Measurements from ENCODE around the gene SDHD. TPM values are rescaled to one million over a fixed set of nuclear protein-coding genes. Genes with fewer than 3 reads are reported as not detected.

The SDHD gene
- total RNA-seq, 1 donor from 2014 or later, result 121 TPM

DNA sequence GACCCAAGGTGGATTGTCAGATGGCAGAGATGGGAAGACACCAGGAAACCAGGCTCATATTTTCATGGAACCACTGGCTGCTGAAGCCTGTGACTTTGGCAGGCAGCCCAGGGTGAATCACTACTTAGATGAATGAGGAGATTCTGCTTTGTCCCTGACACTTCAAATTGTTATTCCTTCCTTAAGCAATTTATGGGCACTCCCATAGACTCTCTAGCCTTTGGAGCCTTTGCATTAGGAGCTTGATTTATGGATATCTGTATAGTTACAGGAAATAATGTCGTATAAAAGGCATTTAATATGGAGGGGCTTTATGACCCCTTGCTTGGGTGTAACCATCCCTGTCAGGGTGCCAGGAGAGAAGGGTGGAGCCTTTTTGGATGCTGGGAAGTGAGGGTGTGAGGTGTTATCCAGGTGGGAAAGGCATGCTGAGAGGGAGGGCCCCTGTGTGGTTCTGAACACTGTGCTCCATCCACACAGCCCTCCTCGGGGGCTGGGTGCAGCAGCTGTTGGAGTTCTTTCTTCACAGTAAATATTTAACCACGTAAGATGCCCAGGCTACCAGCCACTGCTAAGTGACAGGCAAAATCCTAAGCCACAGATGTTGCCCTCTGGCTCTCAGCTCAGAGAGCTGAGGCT, 41.9 kb downstream of the SDHD start:
- H3K36me3 ChIP-seq, result no peaks in the 10 kb centered on the region
- no peak overlapping the region for H3K27ac ChIP-seq
- intact Hi-C loops (cut with DNase I), result no loop called here
- peaks cover 12% of the 10 kb centered on the region for H3K4me1 ChIP-seq
- H3K9me3 ChIP-seq, result no peaks in the 10 kb centered on the region
- no peak for DNase-seq (ENCODE audit: extremely low spot score in 2 of 2)
- TF ChIP-seq, protein P1, sequence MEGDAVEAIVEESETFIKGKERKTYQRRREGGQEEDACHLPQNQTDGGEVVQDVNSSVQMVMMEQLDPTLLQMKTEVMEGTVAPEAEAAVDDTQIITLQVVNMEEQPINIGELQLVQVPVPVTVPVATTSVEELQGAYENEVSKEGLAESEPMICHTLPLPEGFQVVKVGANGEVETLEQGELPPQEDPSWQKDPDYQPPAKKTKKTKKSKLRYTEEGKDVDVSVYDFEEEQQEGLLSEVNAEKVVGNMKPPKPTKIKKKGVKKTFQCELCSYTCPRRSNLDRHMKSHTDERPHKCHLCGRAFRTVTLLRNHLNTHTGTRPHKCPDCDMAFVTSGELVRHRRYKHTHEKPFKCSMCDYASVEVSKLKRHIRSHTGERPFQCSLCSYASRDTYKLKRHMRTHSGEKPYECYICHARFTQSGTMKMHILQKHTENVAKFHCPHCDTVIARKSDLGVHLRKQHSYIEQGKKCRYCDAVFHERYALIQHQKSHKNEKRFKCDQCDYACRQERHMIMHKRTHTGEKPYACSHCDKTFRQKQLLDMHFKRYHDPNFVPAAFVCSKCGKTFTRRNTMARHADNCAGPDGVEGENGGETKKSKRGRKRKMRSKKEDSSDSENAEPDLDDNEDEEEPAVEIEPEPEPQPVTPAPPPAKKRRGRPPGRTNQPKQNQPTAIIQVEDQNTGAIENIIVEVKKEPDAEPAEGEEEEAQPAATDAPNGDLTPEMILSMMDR (IDR thresholded peaks at IDR 0.05), result no peak
- TF ChIP-seq POLR2A (IDR thresholded peaks at IDR 0.05) (no peak), POLR2AphosphoS5 (IDR thresholded peaks at IDR 0.05; ENCODE audit: insufficient read depth in 1 of 2, low read depth in 1 of 2) (peak in 1 of 2 donors; percentile 47)
- H3K4me3 ChIP-seq, result no peak overlapping the region
- H3K27me3 ChIP-seq, result no peaks in the 10 kb centered on the region

DNA sequence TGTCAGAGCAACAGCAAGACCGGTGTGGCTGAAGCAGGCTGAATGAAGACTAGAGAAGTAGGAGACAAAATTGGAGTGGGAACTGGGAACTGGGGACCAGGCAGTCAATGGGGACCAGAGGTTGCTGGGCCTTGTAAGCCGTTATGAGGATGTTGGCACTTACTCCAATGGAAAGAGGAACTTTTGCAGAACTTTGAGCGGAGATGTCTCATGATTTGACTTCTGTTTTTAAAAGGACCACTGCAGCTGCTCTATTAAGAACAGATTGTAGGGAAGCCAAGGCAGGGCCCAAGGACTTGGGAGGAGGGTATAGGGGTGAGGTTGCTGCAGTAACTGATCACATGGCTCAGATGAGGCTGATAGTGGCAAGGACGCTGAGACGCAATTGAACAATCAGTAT, 43.0 kb downstream of the SDHD start:
- no peak for DNase-seq (ENCODE audit: extremely low spot score in 2 of 2)
- no peaks in the 10 kb centered on the region for H3K9me3 ChIP-seq
- intact Hi-C loops (cut with DNase I), result no loop called here
- H3K4me3 ChIP-seq, result no peak overlapping the region
- H3K27me3 ChIP-seq, result no peaks in the 10 kb centered on the region
- peaks cover 12% of the 10 kb centered on the region for H3K4me1 ChIP-seq
- TF ChIP-seq, protein P1 (IDR thresholded peaks at IDR 0.05), result no peak
- no peak for TF ChIP-seq POLR2A (IDR thresholded peaks at IDR 0.05)
- TF ChIP-seq POLR2AphosphoS5 (IDR thresholded peaks at IDR 0.05; ENCODE audit: insufficient read depth in 1 of 2, low read depth in 1 of 2), result no peak
- no peaks in the 10 kb centered on the region for H3K36me3 ChIP-seq
- no peak overlapping the region for H3K27ac ChIP-seq

DNA sequence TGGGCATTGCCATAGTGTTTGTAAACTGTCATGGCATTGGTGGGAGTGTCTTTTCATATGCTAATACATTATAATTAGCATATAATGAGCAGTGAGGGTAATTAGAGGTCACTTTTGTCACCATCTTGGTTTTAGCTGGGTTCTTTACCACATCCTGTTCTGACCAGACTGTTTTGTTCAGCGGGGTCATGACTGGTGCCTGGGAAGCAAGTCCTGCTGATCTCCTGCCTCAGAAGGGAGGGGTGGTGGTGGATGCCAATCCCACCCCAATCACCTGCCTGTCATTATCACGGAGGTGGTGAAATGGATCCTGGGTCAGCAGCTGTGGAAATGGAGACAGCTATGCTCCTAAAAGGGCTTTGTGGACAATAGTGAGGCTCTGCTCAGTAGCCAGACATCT, 46.1 kb downstream of the SDHD start:
- H3K4me3 ChIP-seq, result no peak overlapping the region
- no peaks in the 10 kb centered on the region for H3K9me3 ChIP-seq
- intact Hi-C loops (cut with DNase I), result no loop called here
- peaks cover 12% of the 10 kb centered on the region for H3K4me1 ChIP-seq
- DNase-seq (ENCODE audit: extremely low spot score in 2 of 2), result no peak
- no peaks in the 10 kb centered on the region for H3K27me3 ChIP-seq
- no peak overlapping the region for H3K27ac ChIP-seq
- no peaks in the 10 kb centered on the region for H3K36me3 ChIP-seq
- no peak for TF ChIP-seq POLR2A (IDR thresholded peaks at IDR 0.05)
- TF ChIP-seq POLR2AphosphoS5 (IDR thresholded peaks at IDR 0.05; ENCODE audit: insufficient read depth in 1 of 2, low read depth in 1 of 2), result no peak
- TF ChIP-seq, protein P1 (IDR thresholded peaks at IDR 0.05), result no peak

DNA sequence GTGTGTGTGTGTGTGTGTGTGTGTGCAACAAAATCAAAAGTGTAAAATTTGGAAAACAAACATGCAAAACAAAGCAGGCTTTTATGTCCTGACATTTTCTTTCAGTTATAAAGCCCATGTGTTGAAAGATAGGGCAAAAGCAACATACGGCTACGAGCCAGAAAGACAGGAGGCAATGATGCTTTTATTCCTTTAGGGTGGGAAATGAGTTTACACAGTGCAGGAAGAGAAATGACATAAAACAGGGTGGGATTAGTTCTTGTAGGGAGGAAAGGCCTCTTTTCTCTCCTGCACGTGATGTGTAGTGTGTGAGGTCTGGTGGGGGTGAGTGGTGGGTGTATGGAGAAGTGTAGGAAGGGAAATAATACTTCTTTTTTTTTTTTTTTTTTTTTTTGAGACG, 47.8 kb downstream of the SDHD start:
- Histone ChIP-seq H3K4me1 (peaks cover 5% of the 10 kb centered on the region), H3K9me3 (no peaks in the 10 kb centered on the region), H3K36me3 (no peaks in the 10 kb centered on the region), H3K27me3 (no peaks in the 10 kb centered on the region), H3K27ac (no peak overlapping the region), H3K4me3 (no peak overlapping the region)
- TF ChIP-seq POLR2AphosphoS5 (IDR thresholded peaks at IDR 0.05; ENCODE audit: insufficient read depth in 1 of 2, low read depth in 1 of 2) (no peak), POLR2A (IDR thresholded peaks at IDR 0.05) (no peak)
- TF ChIP-seq, protein P1 (IDR thresholded peaks at IDR 0.05), result no peak
- DNase-seq (ENCODE audit: extremely low spot score in 2 of 2), result no peak
- intact Hi-C loops (cut with DNase I), result no loop called here

DNA sequence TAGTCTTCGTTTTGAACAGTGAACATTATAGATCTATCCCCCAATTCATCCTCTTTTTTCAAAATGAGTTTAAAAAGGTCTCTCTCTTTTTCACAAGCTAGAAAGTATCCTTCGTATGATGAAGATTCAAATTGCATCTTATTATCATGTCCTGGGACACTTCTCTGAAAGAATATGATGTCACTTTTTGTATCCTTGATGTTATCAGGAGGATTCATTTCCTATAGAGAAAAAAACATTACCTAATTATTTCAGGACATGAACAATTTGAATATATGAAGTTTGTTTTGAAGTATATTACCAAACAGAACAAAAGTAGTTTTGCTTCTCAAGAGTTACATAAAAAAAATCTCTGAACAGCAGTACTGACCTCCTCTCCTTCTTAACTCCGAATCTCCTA, 56.9 kb downstream of the SDHD start:
- H3K27me3 ChIP-seq, result no peaks in the 10 kb centered on the region
- intact Hi-C loops (cut with DNase I), result no loop called here
- H3K4me1 ChIP-seq, result no peaks in the 10 kb centered on the region
- no peaks in the 10 kb centered on the region for H3K9me3 ChIP-seq
- no peak overlapping the region for H3K4me3 ChIP-seq
- H3K27ac ChIP-seq, result no peak overlapping the region
- no peak for DNase-seq (ENCODE audit: extremely low spot score in 2 of 2)
- TF ChIP-seq POLR2AphosphoS5 (IDR thresholded peaks at IDR 0.05; ENCODE audit: insufficient read depth in 1 of 2, low read depth in 1 of 2) (no peak), POLR2A (IDR thresholded peaks at IDR 0.05) (no peak)
- TF ChIP-seq, protein P1 (IDR thresholded peaks at IDR 0.05), result no peak
- H3K36me3 ChIP-seq, result peaks cover 0 to 10% of the 10 kb centered on the region in 2 donors

Measured in vagina (tissue), 2 donors.